Hematopoietic multipotent progenitor cell treated with erythropoietin and hydrocortisone succinate and interleukin-3 and kit ligand, for 4 days (in vitro differentiated cells): Measurements from ENCODE around the gene S1PR3.
A peak's percentile ranks its signal among the peaks of the same experiment; 100 is the strongest.

Experiments used
- DNase-seq: peaks from one replicate; pipeline ENCODE4 v3.0.0-alpha.2; 2015

Gene S1PR3

DNA sequence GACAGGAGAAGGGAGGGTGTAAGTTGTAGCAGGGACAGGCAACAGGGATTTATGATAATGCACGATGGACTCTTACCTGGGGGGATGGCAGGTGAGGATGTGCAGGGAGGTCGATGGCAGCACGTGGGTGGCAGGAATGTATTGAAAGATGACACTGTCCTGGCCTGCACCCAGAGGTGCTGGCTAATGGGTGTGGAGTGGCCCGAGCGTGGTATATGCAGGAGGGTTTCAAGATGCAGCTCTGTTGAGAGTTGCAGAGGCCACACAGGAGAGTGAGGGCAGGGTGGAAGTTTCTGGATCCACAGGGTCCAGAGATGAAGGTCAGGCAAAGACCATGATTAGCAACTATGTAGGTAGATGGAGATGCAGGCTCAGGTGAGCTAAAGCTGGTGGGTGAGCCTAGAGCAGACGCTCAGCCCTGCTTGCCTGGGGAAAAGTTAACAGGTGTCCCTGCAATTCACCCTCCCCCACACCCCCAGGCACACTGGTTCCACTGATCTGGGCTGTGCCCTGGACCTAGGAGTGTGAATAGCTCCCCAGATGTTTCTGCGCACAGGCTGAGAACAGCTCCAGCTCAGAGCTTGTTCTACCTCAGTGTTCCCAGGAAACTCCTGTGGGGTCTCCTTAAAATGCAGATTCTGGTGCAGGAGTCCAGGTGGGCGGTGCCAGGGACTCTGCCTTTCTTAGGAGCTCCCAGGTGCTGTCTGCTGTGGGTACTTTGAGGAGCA lies 21.5 kb upstream of the S1PR3 start:
- no peak for DNase-seq

DNA sequence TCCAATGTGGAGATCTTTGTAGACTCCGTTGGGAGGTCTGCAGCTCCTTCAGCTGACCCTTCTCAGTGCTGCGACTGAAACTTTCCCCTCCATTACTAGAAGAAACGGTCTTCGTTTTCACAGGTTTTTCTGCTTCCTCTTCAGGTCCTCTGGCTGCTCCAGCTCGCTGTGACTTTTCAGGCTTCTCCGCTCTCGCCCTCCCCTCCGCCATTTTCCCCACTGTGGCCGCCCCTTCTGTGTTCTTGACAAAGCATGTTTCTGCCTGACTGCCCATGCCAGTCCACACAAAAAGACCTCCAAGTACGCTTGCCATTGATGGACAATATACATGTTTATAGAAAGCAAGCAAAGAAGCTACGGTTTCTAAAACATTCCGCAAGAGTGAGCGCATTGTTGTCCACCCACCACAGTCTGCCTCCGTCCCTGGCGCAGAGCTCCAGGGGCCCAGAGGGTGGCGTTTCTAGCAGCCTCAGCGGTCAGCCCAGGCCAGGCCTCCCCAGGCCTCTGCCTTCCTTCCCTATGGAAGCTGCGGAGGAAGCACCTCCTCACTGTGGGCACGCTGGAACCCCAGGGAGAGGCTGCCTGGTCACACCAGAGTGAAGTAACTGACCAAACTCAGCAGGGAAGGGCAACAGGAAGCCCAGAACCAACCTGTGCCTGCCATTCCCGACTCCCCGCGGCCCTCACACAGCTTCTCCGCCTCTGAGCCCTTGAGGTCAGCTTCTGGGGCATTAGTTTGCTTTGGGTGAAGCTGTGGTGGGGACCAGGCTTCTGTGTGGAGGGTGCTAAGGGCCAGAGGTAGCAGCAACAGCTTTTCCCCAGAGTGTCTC lies 19.9 kb upstream of the S1PR3 start:
- DNase-seq: no peak

DNA sequence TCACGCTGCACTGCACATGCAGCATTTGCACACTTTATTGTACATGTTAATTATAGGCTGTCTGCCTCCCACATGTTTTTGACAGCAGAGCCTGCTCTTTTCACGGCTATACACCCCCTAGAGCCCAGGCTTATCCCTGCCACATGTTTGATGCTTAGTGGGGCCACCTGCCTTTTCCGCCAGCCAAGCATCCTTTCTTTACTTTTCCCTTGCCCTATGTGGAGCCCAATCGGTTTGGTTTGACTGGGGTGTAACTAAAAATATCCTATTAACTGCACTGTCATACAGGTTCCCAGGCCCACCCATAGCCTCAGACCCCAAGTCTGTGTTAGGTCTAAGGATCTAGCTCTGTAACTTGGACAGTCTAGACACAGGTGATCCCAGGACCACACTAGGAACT lies 18.9 kb upstream of the S1PR3 start:
- DNase-seq: no peak

DNA sequence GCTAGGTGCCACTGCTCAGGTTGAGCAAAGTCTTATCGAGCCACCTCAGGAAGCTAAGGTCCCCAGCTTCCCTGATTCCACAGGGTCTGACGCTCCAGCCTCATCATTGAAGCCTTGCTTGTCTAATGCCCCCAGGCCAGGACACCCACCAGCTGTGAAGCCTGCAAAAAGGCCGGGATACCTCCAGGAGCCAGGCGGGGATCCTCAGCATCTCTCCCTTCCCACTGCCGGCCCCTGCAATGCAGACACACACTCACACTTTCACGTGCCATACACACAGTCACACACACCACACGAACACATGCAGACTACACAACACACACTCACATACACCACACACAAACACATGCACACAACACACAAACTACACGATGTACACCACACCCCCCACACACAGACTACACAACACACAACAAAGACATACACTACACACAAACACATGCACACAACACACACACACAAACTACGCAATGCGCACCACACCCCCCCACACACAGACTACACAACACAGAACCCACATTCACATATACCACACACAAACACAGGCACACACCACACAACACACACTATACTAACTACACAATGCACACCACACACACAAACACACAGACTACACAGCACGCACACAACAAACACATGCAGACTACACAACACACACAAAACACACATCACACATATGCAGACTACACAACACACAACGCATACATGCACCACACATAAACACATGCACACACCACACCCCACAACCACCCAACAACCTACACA lies 17.8 kb upstream of the S1PR3 start:
- DNase-seq: no peak

DNA sequence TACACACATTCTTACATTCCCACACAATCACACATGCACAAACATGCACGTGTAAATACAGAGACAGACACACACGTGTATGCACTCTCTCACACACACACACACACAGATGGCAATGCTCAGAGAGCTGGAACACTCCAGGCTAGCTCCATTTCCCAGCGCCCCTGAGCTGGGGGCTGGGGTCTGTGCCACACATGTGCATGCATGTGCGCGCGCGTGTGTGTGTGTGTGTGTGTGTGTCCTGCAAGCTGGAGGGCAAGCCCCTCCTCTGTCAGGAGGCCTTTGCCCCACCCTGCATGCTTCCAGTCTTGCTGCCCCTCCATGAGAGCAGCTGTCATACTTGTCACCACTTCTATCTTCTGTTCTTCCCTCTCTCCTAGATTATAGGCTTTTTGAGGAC lies 16.6 kb upstream of the S1PR3 start:
- DNase-seq: no peak

DNA sequence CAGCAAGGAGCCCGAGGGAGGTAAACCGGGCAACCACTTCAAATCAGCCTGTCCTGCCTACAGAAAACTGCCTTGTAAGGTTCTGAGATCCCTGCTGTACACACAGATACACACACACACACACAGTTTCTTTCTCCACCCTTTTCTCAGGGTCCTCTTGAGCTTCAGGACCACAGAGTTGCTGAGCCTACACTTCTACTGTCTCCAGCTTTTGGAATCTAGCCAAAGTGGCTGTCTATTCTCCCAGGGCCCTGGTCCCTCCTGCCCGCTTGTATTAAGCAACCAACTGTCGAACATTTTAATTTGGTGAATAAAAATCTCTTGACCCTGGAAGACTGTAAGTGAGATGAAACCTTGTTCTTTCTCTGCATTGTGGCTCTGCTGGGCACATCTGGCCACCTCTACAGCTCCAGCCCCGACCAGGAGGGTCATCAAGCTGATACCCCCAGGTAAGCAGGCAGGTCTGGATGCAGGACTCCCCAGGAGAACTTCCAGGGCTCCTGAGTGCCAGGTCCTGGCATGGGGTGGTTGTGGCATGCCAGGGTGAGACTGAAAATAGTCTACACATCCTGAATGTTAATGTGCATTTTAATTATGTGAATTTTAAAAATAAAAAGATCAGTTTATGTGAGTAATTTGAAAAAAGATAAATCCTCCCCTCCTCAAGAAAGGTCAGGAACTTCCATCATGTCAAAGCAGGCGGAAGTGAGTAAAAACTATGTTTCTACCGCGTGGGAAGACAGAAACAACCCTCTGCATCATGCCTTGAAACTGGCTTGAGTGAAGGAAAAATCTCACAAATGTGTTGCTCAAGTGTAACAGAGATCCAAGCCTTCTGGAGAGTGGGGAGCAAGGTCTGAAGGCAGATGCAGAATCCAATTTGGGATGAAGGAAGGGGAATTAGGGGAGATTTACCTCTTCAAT lies 15.0 kb upstream of the S1PR3 start:
- DNase-seq: no peak

DNA sequence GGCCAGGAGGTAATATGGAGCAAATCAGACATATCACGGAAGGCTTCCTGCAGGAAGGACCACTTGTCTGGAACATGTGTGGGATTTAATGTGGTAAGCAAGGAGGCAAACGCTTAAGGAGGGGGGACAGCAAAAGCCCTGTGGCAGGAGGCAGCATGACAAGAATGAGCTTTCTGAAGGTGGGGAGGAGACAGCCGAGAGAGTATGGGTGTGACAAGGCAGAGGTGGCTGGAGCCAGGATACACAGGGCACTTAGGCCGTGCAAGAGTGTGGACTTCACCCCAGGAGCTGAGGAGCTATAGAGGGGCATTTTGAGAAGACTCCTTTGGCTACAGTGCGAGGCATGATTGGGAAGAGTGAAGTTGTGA lies 14.4 kb upstream of the S1PR3 start:
- DNase-seq: no peak

DNA sequence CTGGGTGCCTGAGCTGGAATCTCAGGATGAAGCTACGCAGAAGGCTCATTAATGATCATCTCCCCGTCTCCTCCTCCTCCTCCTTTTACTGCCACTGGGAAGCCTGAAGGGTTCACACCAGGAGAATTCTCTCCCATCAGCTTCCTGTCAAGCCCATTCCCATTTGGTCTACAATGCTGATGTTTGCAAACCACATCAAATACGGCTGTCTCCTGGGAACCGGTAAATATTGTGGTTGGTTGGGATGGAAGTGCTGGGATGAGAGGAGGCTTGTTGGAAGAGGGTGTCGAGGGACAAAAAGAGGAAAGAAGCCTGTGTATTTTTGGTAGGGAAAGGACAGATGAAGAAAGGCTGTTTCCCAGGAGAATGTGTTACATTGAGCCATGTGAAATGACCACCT lies 13.2 kb upstream of the S1PR3 start:
- DNase-seq: no peak

DNA sequence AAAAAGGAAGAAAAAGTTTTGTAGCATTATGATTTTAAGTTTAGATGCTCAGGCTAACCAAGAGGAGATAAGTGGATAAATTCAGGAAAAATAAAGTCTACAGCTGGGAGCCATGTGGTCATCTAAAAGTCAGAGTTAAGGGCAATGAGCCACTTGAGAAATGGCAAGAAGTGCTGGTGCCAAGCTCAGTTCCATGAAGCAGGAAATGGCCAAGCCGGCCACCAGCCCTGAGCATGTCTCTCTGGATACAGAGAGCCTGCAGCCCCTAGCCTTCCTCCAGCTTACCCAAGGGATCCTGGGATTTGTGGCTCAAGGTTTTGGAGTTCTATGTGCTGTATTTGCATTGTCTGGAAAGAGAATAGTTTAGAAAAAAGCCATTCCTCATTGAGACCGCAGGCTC lies 12.2 kb upstream of the S1PR3 start:
- DNase-seq: no peak

DNA sequence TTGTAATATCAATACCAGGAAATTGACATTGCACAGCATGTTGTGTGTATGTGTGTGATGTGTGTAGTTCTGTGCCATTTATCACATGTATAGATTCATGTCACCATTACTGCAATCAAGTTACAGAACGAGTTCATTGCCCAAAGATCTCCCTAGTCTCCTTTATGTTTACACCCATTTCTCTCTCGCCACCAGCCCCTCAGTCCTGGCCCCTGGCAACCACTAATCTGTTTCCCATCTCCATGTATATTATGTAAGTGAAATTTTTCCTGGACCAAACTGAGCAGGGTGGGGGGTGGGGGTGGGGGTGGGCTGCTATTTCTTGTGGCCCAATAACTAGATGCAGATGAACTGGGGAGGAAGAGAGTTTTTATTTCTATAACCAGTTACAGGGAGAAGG lies 11.5 kb upstream of the S1PR3 start:
- no peak for DNase-seq

DNA sequence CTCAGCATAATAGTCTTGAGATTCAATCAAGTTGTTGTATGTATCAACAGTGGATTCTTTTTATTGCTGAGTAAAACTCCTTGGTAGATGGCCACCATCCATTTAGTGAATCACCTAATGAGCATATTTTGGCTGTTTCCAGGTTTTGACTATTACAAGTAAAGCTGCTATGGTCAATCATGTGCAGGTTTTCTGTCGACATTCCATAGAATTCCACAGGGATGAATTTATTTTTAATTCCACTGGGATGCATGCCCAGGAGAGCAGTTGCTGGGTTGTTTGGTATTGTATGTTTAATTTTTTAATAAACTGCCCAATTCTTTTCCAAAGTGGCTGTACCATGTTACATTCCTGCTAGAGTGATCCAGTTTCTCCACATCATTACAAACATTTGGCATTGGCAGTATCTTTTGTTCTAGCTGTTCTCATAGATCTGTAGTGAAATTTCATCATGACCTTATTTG lies 10.5 kb upstream of the S1PR3 start:
- DNase-seq: no peak

DNA sequence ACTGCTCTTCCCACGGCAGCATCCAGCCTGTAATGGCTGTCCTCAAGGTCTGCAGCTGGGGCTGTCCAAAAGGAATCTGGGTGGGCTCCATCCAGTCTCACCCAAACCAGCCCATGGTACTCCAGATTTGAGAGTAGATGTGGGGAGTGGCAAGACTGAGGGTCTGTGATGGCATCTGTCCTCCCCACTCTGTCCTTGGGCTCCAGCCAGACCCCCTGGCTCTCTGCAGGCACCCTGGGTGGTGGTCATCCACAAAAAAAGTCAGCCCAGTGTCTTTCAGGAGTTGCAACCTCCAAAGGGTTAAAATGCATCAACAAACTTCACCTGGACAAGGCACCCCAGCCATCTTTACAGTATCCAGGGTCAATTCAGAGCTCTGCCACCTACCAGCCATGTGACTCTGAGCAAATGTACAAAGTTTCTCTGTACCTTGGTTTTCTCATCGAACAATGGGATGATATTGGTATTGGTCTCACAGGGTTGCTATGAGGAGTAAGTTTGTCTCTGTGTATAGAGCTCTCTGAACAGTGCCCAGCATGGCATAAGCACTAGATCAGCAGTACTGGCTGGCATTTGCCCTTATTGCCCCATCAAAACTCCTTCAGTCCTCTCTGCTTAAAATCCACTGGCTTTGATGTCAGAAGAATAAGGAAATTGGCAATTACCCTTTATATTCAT lies 7.3 kb upstream of the S1PR3 start:
- no peak for DNase-seq

DNA sequence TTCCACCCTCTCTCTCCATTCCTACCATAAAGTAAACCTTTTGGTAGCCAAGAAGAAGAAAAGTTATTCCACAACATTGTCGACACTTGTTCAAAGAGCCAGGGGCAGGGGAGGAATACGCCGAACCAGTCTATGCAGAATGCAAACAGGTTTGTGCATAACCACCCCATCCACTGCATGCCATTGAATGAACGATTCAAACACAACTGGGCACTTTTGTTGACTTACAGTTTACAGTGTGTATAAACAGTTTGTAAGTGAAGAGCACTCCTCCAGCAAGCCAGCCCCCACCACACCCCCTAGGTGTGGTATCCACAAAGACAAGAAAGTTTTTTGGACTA lies 6.8 kb upstream of the S1PR3 start:
- DNase-seq: no peak

DNA sequence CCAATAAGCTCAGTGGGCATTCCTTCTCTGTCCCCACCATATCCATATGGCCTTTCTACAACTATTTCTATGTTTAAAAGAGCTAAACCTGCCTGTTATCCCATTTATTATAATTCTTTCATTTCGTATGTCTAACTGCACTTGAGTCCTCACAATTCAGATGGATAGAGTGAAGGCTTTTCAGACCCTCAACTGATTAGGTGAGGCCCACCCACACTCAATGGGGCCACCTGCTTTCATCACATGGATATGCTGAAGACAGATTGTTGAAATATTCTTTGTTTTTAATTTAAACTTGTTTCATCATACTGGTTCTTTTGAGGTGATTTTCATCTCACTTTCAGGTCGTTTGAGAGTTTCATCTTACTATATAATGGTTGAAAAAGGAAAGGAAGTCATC lies 5.7 kb upstream of the S1PR3 start:
- DNase-seq: no peak

DNA sequence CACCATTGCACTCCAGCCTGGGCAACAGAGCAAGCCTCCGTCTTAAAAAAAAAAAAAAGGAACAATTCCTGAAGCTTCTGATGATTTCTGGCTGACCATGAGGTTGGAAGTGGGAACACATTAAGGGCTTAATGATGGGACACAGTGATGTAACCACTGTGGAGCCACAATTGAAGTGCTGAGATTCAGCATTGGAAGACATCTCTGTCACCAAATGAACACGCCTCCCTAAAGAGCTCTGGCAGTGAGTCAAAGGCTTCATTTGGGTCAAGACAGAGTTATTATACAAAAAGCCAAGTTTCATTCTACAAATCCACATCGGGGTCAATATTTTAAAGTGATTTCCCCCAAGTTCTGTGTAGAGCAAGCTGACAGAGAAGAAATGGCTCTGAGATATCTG lies 4.5 kb upstream of the S1PR3 start:
- DNase-seq: no peak

DNA sequence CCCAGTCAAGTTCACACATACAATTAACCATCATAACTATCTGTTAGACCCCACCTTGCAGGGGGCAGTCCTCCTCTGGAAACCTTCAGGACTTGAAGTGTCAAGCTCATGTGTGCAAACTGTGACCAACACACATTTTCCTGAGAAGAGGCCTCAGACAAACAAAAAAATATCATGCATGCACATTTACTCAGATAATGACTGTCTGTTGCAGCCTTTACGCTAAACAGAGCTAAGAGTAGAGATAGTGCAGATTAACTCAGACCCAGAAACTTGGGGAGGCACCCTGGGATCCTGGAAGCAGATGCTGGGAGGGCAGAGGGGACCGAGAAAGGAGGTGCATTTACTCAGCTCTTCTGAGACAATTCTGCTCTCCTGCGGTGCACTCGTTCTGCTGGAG lies 3.6 kb upstream of the S1PR3 start:
- DNase-seq: no peak

DNA sequence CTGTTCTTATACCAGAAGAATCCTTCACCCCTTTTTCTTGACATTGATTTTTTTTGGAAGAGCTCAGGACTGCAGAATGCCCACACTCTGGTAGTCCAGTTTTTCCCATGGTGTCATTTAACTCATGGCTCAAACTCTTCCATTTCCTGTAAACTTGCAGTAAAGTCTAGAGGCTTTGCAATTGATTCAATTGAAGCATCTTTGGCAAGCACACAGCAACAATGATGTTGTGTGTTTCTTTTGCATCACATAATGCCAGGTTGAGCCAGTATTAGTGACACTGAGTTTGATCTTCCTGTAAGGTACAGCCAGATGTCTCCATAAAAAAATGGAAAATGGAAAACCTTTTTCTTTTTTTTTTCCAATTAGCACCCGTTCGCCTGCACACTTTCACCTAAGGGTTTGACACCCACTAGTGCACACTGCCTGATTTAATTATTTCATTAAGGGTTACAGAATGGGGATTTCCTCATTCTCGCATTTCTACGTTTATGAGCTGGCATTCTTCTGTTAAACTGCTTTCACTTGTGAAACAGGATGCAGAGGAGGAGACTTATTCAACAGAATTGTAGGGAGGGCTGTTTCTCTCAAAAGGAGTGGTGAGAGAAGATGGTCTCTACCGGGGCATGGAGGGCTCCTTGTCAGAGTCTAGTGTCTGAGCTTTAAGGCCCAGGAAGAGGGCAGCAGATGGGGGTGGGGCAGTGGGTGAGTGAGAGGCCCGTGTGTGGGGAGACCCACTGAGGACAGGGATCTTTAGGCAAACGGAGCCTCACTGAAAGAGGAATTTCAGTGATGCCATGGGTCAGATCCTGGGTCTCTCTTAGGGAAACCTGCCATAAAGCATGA lies 2.2 kb upstream of the S1PR3 start:
- DNase-seq: peak; percentile 59

DNA sequence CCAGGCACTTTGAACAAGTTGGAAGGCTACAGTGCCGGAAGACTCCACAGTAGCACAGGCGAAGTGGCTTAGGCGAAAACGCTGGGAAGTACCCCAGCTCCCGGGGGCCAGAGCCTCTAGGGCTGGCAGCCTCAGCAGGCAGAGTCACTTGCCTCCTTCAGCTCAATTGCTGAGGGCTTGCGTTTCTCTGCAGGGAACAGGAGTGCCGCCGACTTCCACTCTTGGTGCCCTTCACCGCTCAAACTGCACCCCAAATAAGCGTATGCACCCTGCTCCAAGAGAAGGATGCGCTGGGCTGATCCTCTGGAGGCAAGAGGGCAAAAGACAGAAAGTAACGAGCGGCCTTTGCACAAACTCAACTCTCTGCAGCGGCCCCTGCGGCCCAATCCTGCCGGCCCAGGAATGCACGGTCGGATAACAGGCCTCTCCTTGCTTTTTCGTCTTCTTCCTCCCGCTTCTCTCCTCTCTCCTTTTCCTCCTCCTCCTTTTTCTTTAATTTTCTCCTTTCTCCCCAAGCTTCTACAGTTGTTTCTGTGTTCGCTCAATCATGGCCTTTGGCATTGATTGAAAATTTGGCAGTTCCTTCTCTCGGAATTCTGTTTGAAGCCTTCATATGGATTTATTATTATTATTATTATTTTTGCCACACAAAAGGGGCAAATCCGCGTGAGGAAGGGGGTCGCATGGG lies 1.1 kb upstream of the S1PR3 start:
- DNase-seq: no peak

DNA sequence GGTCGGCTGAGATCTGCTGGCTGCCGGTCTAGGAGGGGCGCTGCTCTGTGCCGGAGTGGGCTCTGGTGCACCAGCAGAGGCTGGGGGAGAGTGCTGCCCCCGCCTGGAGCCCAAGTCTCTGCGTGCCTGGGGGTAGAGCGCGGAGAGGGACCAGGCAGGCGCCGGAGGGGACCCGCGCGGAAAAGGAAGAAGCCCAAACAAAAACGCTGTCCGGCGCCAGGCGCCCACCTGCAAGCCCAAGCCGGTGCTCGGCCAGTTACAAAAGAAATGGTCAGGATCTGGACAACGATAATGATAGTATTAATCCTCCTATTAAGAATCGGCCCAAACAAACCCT lies 571 bp upstream of the S1PR3 start:
- no peak for DNase-seq

DNA sequence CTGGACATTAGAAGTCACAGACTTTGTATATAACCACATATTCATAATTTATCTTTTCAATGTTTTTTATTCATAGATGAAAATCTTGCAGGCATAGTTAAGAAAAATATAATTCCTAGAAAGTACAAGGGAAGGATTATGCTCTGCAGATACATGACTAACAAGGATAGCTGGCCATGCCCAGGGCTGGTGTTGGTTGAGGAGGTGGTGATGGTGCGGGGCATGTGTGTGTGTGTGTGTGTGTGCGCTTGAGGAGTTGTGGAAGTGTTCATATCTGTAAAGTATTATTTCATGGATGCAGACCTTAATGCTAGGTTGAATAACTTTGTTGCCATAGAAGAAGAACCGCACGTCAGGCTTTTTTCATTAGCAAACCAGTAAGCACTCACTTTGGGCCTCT lies 1.3 kb downstream of the S1PR3 start:
- no peak for DNase-seq

DNA sequence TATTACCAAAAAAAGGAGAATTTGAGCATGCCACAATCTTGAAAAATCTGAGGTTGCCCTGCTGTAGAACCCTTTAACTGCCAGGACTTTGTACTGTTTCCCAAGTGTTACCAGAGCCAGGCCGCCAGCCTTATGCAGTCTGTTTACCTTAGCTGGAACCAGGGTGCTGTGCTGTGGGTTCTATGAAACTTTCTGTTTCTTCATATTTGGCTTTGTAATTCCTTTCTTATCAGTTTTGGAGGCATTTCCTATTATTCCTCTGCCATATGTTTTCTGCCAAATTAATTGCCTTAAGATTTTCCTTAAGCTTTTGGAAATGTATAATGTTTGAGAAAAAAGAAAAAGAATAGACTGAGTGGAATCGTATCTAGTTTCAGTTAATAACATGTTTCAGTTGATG lies 2.1 kb downstream of the S1PR3 start:
- no peak for DNase-seq
